Coronary artery (tissue), 2 donors: ENCODE data around the gene MYLK4.

Experiments
- DNase-seq: peaks from one replicate; pipeline ENCODE4 v3.0.0-alpha.2; 2017; ENCODE audit warnings: low spot score
- H3K27ac ChIP-seq, 2 donors: fragments of 200-600 bp; sonication (generic); one replicate each; pipeline ENCODE4 v1.5.1; 2016 to 2019
- H3K4me3 ChIP-seq: fragments of 200-600 bp; sonication (generic); 2 replicates; pipeline ENCODE4 v1.5.1; 2016; ENCODE audit warnings: mild to moderate bottlenecking, moderate library complexity
- CTCF ChIP-seq: fragments of 200-600 bp; sonication (generic); IDR thresholded peaks from one replicate; pipeline ENCODE4 v1.5.1; 2019; ENCODE audit warnings: antibody characterized with exemption

The MYLK4 gene

GRCh38 chr6:2734488-2735166 is 16.1 kb downstream of the MYLK4 start:
- Histone ChIP-seq H3K27ac (no peak overlapping the region), H3K4me3 (no peak overlapping the region)
- TF ChIP-seq CTCF = no peak
- no peak for DNase-seq

GRCh38 chr6:2733736-2734480 is 16.8 kb downstream of the MYLK4 start:
- TF ChIP-seq CTCF = no peak
- no peak overlapping the region for H3K4me3 ChIP-seq
- no peak for DNase-seq
- peak overlapping the region in 1 of 2 donors; percentile 42 for H3K27ac ChIP-seq

GRCh38 chr6:2733324-2733723 is 17.4 kb downstream of the MYLK4 start:
- Histone ChIP-seq H3K4me3 (no peak overlapping the region), H3K27ac (peak overlapping the region in 1 of 2 donors; percentile 42)
- no peak for DNase-seq
- TF ChIP-seq CTCF = no peak

GRCh38 chr6:2732503-2733089 is 18.1 kb downstream of the MYLK4 start:
- peak overlapping the region in 1 of 2 donors; percentile 4 for H3K27ac ChIP-seq

GRCh38 chr6:2731281-2731909 is 19.3 kb downstream of the MYLK4 start:
- TF ChIP-seq CTCF = no peak

More at GRCh38 chr6:2732503-2733089, 18.1 kb downstream of the MYLK4 start:
- TF ChIP-seq CTCF = no peak
- no peak overlapping the region for H3K4me3 ChIP-seq
- no peak for DNase-seq

GRCh38 chr6:2730353-2731107 is 20.2 kb downstream of the MYLK4 start:
- DNase-seq = no peak
- Histone ChIP-seq H3K4me3 (no peak overlapping the region), H3K27ac (no peak overlapping the region)
- TF ChIP-seq CTCF = no peak

More at GRCh38 chr6:2731281-2731909, 19.3 kb downstream of the MYLK4 start:
- DNase-seq = no peak
- no peak overlapping the region for H3K27ac ChIP-seq
- no peak overlapping the region for H3K4me3 ChIP-seq
